Endodermal cell (in vitro differentiated cells): ENCODE measurements around the gene APLP1. TPM values are rescaled to one million over a fixed set of nuclear protein-coding genes. Genes with fewer than 3 reads are reported as not detected.

Experiments used
- DNase-seq: peaks from one replicate; pipeline ENCODE4 v3.0.0-alpha.2; 2017
- H3K27ac ChIP-seq: 2 replicates; pipeline ENCODE4 v1.5.1; 2013; ENCODE audit warnings: mild to moderate bottlenecking, low read depth, low read length, moderate library complexity
- H3K27me3 ChIP-seq: 2 replicates; pipeline ENCODE4 v1.6.1; 2013; ENCODE audit warnings: mild to moderate bottlenecking, low read length, moderate library complexity; ENCODE audit not compliant: insufficient read depth, control insufficient read depth, poor library complexity, severe bottlenecking
- H3K36me3 ChIP-seq: 2 replicates; pipeline ENCODE4 v1.7.0; 2013; ENCODE audit warnings: mild to moderate bottlenecking, low read length, moderate library complexity; ENCODE audit not compliant: control insufficient read depth, insufficient read depth
- H3K4me1 ChIP-seq: one replicate; pipeline ENCODE4 v1.7.0; 2013; ENCODE audit warnings: low read length; ENCODE audit not compliant: control insufficient read depth, insufficient read depth
- H3K4me3 ChIP-seq: 2 replicates; pipeline ENCODE4 v1.5.1; 2013; ENCODE audit warnings: mild to moderate bottlenecking, low read length, moderate library complexity
- H3K9ac ChIP-seq: 2 replicates; pipeline ENCODE4 v1.6.1; 2013; ENCODE audit warnings: mild to moderate bottlenecking, low read length, moderate library complexity; ENCODE audit not compliant: poor library complexity, severe bottlenecking; ENCODE audit errors: extremely low read depth
- H3K9me3 ChIP-seq: 2 replicates; pipeline ENCODE4 v1.6.1; 2013; ENCODE audit warnings: mild to moderate bottlenecking, low read length, moderate library complexity; ENCODE audit not compliant: control insufficient read depth
- H3K27ac Mint-ChIP-seq: 2 replicates; pipeline ENCODE4 v1.8.0; 2020; ENCODE audit warnings: mixed read lengths
- H3K27me3 Mint-ChIP-seq: 2 replicates; pipeline ENCODE4 v1.8.0; 2021; ENCODE audit warnings: mild to moderate bottlenecking, mixed read lengths; ENCODE audit not compliant: insufficient read depth
- H3K36me3 Mint-ChIP-seq: 2 replicates; pipeline ENCODE4 v1.8.0; 2020; ENCODE audit warnings: low read depth, mixed read lengths
- H3K4me1 Mint-ChIP-seq: 2 replicates; pipeline ENCODE4 v1.8.0; 2020; ENCODE audit warnings: mixed read lengths
- H3K4me3 Mint-ChIP-seq: 2 replicates; pipeline ENCODE4 v1.8.0; 2020; ENCODE audit warnings: mild to moderate bottlenecking, moderate library complexity, mixed read lengths
- H3K9me3 Mint-ChIP-seq: 2 replicates; pipeline ENCODE4 v1.8.0; 2020; ENCODE audit warnings: mild to moderate bottlenecking, mixed read lengths
- WGBS, 2 experiments: methylation state at CpG; one replicate each; pipeline versions ENCODE4 v1.1.5 to v1.1.7; 2013; ENCODE audit warnings: missing lambda C conversion rate in 2 of 2, mixed read lengths in 1 of 2; ENCODE audit not compliant: insufficient coverage in 1 of 2, insufficient read length in 1 of 2; 5-methylcytosine and 5-hydroxymethylcytosine counted together
- total RNA-seq, 2 donors: library from RNA; stranded (reverse); fragmentation: NEBNext Ultra II Directional in 1 of 2; extraction: Animal tissue kit (Norgen Biotek cat#: 25700) in 1 of 2; gene quantifications; 2 replicates in 1 of 2; 3 replicates in 1 of 2; pipeline ENCODE4 v1.2.1, GENCODE V29; 2021
- TF ChIP-seq, protein P1 (sequence below): fragments of 200-600 bp; sonication (generic); conservative IDR thresholded peaks from 2 replicates; pipeline ENCODE4 v1.5.0; 2021; ENCODE audit warnings: antibody characterized with exemption, mild to moderate bottlenecking

The APLP1 gene
- total RNA-seq, 2 donors from 2014 or later = 4.1 to 10.6 TPM

DNA sequence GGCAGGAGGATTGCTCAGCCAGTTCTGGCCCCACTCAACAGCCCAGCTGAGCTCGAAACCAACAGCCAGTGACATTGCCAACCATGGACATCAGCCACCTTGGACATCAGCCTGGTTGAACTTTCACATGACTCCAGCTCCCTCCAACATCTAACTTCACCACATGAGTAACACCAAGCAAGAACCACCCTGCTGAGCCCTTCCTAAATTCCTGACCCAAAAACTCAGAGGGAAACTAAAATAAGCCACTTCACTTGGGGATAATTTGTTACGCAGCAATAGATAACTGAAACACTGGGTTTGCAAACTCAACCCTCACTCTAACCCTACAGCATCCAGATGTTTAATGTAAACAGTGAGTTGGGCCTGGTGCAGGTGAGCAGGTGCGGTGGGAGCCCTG, 57.1 kb downstream of the APLP1 start:
- H3K4me1 ChIP-seq = no peaks in the 10 kb centered on the region
- H3K4me3 Mint-ChIP-seq = no peak overlapping the region
- WGBS, 2 experiments = 88 to 95% methylated on average over 3 of the region's 3 CpGs
- no peak for DNase-seq
- H3K4me1 Mint-ChIP-seq = peaks cover 5% of the 10 kb centered on the region
- H3K27me3 ChIP-seq = no peaks in the 10 kb centered on the region
- H3K27ac Mint-ChIP-seq = no peak overlapping the region
- H3K9me3 Mint-ChIP-seq = peaks cover 7% of the 10 kb centered on the region
- no peak overlapping the region for H3K4me3 ChIP-seq
- H3K27me3 Mint-ChIP-seq = no peaks in the 10 kb centered on the region
- no peaks in the 10 kb centered on the region for H3K9me3 ChIP-seq
- H3K27ac ChIP-seq = no peak overlapping the region
- H3K9ac ChIP-seq = no peak overlapping the region
- H3K36me3 Mint-ChIP-seq = no peaks in the 10 kb centered on the region
- TF ChIP-seq, protein P1, sequence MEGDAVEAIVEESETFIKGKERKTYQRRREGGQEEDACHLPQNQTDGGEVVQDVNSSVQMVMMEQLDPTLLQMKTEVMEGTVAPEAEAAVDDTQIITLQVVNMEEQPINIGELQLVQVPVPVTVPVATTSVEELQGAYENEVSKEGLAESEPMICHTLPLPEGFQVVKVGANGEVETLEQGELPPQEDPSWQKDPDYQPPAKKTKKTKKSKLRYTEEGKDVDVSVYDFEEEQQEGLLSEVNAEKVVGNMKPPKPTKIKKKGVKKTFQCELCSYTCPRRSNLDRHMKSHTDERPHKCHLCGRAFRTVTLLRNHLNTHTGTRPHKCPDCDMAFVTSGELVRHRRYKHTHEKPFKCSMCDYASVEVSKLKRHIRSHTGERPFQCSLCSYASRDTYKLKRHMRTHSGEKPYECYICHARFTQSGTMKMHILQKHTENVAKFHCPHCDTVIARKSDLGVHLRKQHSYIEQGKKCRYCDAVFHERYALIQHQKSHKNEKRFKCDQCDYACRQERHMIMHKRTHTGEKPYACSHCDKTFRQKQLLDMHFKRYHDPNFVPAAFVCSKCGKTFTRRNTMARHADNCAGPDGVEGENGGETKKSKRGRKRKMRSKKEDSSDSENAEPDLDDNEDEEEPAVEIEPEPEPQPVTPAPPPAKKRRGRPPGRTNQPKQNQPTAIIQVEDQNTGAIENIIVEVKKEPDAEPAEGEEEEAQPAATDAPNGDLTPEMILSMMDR = no peak
- no peaks in the 10 kb centered on the region for H3K36me3 ChIP-seq

DNA sequence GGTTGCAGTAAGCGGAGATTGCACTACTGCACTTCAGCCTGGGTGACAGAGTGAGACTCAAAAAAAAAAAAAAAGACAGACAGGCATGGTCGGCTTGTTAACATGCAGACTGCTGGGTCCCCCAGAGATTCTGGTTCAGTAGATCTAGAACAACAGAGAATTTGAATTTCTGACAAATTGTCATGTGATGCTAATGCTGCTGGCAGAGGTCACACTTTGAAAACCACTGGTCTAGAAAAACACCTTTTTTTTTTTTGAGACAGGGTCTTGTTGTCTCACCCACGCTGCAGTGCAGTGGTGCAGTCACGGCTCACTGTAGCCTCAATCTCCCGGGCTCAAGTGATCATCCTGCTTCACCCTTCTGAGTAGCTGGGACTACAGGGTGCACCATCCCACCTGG, 60.1 kb downstream of the APLP1 start:
- Histone ChIP-seq H3K36me3 (no peaks in the 10 kb centered on the region), H3K4me1 (no peaks in the 10 kb centered on the region), H3K27ac (no peak overlapping the region), H3K9me3 (no peaks in the 10 kb centered on the region), H3K9ac (no peak overlapping the region), H3K27me3 (no peaks in the 10 kb centered on the region), H3K4me3 (no peak overlapping the region)
- H3K9me3 Mint-ChIP-seq = peaks cover 7% of the 10 kb centered on the region
- H3K27ac Mint-ChIP-seq = no peak overlapping the region
- H3K4me3 Mint-ChIP-seq = no peak overlapping the region
- no peak for DNase-seq
- TF ChIP-seq, protein P1 = no peak
- H3K4me1 Mint-ChIP-seq = peaks cover 8% of the 10 kb centered on the region
- H3K27me3 Mint-ChIP-seq = no peaks in the 10 kb centered on the region
- no peaks in the 10 kb centered on the region for H3K36me3 Mint-ChIP-seq
- WGBS, 2 experiments = 86 to 96% methylated on average over 5 of the region's 5 CpGs

Other genes starting within 250 kb of the APLP1 start
- 10 to 100 TPM; 81.1 to 89.2 TPM for gene RBM42, start 239.5 kb upstream of the APLP1 start, total RNA-seq
- gene ETV2, start 226.8 kb upstream of the APLP1 start, total RNA-seq = 1 to 10 TPM; 1.2 to 1.3 TPM
- gene COX6B1, start 220.3 kb upstream of the APLP1 start, total RNA-seq = 100 to 1,000 TPM; 401 to 445 TPM
- gene UPK1A, start 202.1 kb upstream of the APLP1 start, total RNA-seq = under 1 TPM; 0.37 to 0.46 TPM
- not detected for gene ZBTB32, start 164.0 kb upstream of the APLP1 start, total RNA-seq
- gene KMT2B, start 150.6 kb upstream of the APLP1 start, total RNA-seq = 10 to 100 TPM; 48.1 to 54.0 TPM
- gene IGFLR1, start 126.1 kb upstream of the APLP1 start, total RNA-seq = 1 to 10 TPM; 4.6 to 7.1 TPM
- 10 to 100 TPM; 17.3 to 23.2 TPM for gene U2AF1L4, start 123.2 kb upstream of the APLP1 start, total RNA-seq
- 100 to 1,000 TPM; 101 to 109 TPM for gene PSENEN, start 122.9 kb upstream of the APLP1 start, total RNA-seq
- 1 to 10 TPM; 6.6 to 7.6 TPM for gene LIN37, start 120.0 kb upstream of the APLP1 start, total RNA-seq
- gene HSPB6, start 111.5 kb upstream of the APLP1 start, total RNA-seq = under 1 TPM; 0.33 to 0.90 TPM
- 10 to 100 TPM; 37.8 to 45.4 TPM for gene PROSER3, start 110.4 kb upstream of the APLP1 start, total RNA-seq
- 10 to 100 TPM; 12.7 to 15.0 TPM for gene ARHGAP33, start 93.0 kb upstream of the APLP1 start, total RNA-seq
- gene PRODH2, start 55.7 kb upstream of the APLP1 start, total RNA-seq = 1 to 10 TPM; 1.0 to 1.5 TPM
- under 1 TPM; 0.24 to 0.80 TPM for gene NPHS1, start 16.1 kb upstream of the APLP1 start, total RNA-seq
- 1 to 10 TPM; 1.4 to 2.3 TPM for gene KIRREL2, start 11.7 kb upstream of the APLP1 start, total RNA-seq
- 10 to 100 TPM; 20.8 to 24.4 TPM for gene NFKBID, start 32.0 kb downstream of the APLP1 start, total RNA-seq
- gene HCST, start 34.0 kb downstream of the APLP1 start, total RNA-seq = 1 to 10 TPM; 1.3 to 1.5 TPM
- gene TYROBP, start 39.7 kb downstream of the APLP1 start, total RNA-seq = not detected
- gene LRFN3, start 67.8 kb downstream of the APLP1 start, total RNA-seq = 10 to 100 TPM; 18.7 to 24.3 TPM
- 10 to 100 TPM; 12.9 to 14.1 TPM for gene SDHAF1, start 126.6 kb downstream of the APLP1 start, total RNA-seq
- gene SYNE4, start 140.2 kb downstream of the APLP1 start, total RNA-seq = 10 to 100 TPM; 17.1 to 19.3 TPM
- 10 to 100 TPM; 36.3 to 38.7 TPM for gene ALKBH6, start 145.6 kb downstream of the APLP1 start, total RNA-seq
- gene CLIP3, start 164.3 kb downstream of the APLP1 start, total RNA-seq = 10 to 100 TPM; 12.6 to 19.7 TPM
- 1 to 10 TPM; 6.7 to 8.9 TPM for gene THAP8, start 185.7 kb downstream of the APLP1 start, total RNA-seq
- gene WDR62, start 186.3 kb downstream of the APLP1 start, total RNA-seq = 10 to 100 TPM; 23.5 to 34.4 TPM
- not detected for gene OVOL3, start 242.6 kb downstream of the APLP1 start, total RNA-seq
- gene POLR2I, start 246.3 kb downstream of the APLP1 start, total RNA-seq = 100 to 1,000 TPM; 102 to 132 TPM
- gene TBCB, start 246.9 kb downstream of the APLP1 start, total RNA-seq = 100 to 1,000 TPM; 189 to 194 TPM